ENCODE measurements around the gene CNTNAP2.
"Not testable (repeated sequence)": the region's sequence is repeated elsewhere in the genome, so short reads cannot be mapped to it uniquely, and the experiment has no call there.

GRCh38 chr7:148465441-148465840, 2348.8 kb downstream of the CNTNAP2 start:
- TF ChIP-seq CTCF (conservative IDR thresholded peaks at IDR 0.05; ENCODE audit: low read length); EZH2phosphoT487 (IDR thresholded peaks at IDR 0.05; ENCODE audit: borderline replicate concordance, low read depth, low read length): not testable (repeated sequence)
